ENCODE measurements around the gene DNM3. TPM values are rescaled to one million over a fixed set of nuclear protein-coding genes. Genes with fewer than 3 reads are reported as not detected.

Gene DNM3
- total and polyA plus RNA-seq, 10 of the 15 experiments (the other 5 are each of a cell fraction or from before 2014, with no cell fraction given) = 0.03 to 1.5 (median 0.08) TPM; not detected in 3

GRCh38 chr1:172417557-172417956, 576.3 kb downstream of the DNM3 start:
- intact Hi-C loops (cut with micrococcal nuclease; ENCODE audit: unreplicated experiment) = no loop called here
- H2AFZ ChIP-seq (ENCODE audit: control insufficient read depth, low read depth, low read length) = no peak overlapping the region
- TF ChIP-seq REST (IDR thresholded peaks at IDR 0.05; ENCODE audit: low read depth, low read length) = no peak
- no peak for TF ChIP-seq ZNF217 (IDR thresholded peaks at IDR 0.05)
- TF ChIP-seq YY1 (IDR thresholded peaks at IDR 0.05; ENCODE audit: low read depth, low read length) = no peak
- TF ChIP-seq EED (IDR thresholded peaks at IDR 0.05; ENCODE audit: low read depth) = no peak
- TF ChIP-seq SKIL (IDR thresholded peaks at IDR 0.05; ENCODE audit: low read depth, poor library complexity, severe bottlenecking) = no peak
- no peak for TF ChIP-seq RELB (IDR thresholded peaks at IDR 0.05; ENCODE audit: low read depth)
- no peak for TF ChIP-seq IRF3 (IDR thresholded peaks at IDR 0.05)
- TF ChIP-seq RELA (IDR thresholded peaks at IDR 0.05; ENCODE audit: borderline replicate concordance, partially characterized antibody) = no peak
- no peak for TF ChIP-seq PKNOX1 (IDR thresholded peaks at IDR 0.05)
- TF ChIP-seq ASH2L (IDR thresholded peaks at IDR 0.05; ENCODE audit: borderline replicate concordance, low read depth) = no peak
- TF ChIP-seq NBN (IDR thresholded peaks at IDR 0.05) = no peak
- TF ChIP-seq SPI1 (IDR thresholded peaks at IDR 0.05; ENCODE audit: borderline replicate concordance, insufficient read depth, low read depth, low read length) = no peak
- no peak for TF ChIP-seq ESRRA (IDR thresholded peaks at IDR 0.05; ENCODE audit: low read length)
- no peak for TF ChIP-seq RAD51 (IDR thresholded peaks at IDR 0.05)
- TF ChIP-seq ZNF384 (IDR thresholded peaks at IDR 0.05; ENCODE audit: borderline replicate concordance, low read depth, low read length) = no peak

More at GRCh38 chr1:172417557-172417956, 576.3 kb downstream of the DNM3 start:
- WGBS (ENCODE audit: insufficient coverage, insufficient replicate concordance, low lambda C conversion rate, missing lambda C conversion rate) = 52% methylated on average over 1 of the region's 1 CpG
- Histone ChIP-seq H3K9ac (ENCODE audit: control insufficient read depth, insufficient read depth, low read length) (no peak overlapping the region), H3K4me3 (no peak overlapping the region), H3K79me2 (ENCODE audit: control insufficient read depth, insufficient read depth, low read length) (no peaks in the 10 kb centered on the region), H3K9me3 (replicated peaks; ENCODE audit: control insufficient read depth, insufficient read depth, low read length) (no peaks in the 10 kb centered on the region), H3K4me1 (ENCODE audit: control insufficient read depth, insufficient read depth, low read length) (no peaks in the 10 kb centered on the region), H4K20me1 (ENCODE audit: control insufficient read depth, insufficient read depth) (no peaks in the 10 kb centered on the region), H3K27ac (ENCODE audit: control insufficient read depth, insufficient read depth) (no peak overlapping the region), H3K36me3 (ENCODE audit: control insufficient read depth in 2 of 2, insufficient read depth in 2 of 2, low read length in 1 of 2) (no peaks in the 10 kb centered on the region), H3K4me2 (ENCODE audit: control insufficient read depth, insufficient read depth) (no peak overlapping the region), H3K27me3 (replicated peaks in 1 of 2; ENCODE audit: control insufficient read depth in 2 of 2, insufficient read depth in 2 of 2, low read length in 1 of 2) (no peaks in the 10 kb centered on the region)
- no peak for FAIRE-seq
- DNase-seq (ENCODE audit: low read depth, low spot score) = no peak
- POLR2A ChIA-PET = no interaction called here
- BruUV-seq (replicated peaks) = no TSS peak
- no peak for ATAC-seq
- RAD21 ChIA-PET (ENCODE audit: unreplicated experiment) = interaction anchor here (1.0 kb wide), 1 partner anchor 23 kb away, joined by 3 read pairs; no protein-coding TSS in a partner anchor
- SMC1A ChIA-PET (ENCODE audit: uncharacterized antibody, unreplicated experiment) = interaction anchor here (0.6 to 3.0 kb wide), 7 partner anchors 14 to 414 kb away, joined by 3 to 15 read pairs (median 3); no protein-coding TSS in a partner anchor
- CTCF ChIA-PET = interaction anchor here (1.0 to 5.4 kb wide), 4 partner anchors 9 to 414 kb away, joined by 3 to 47 read pairs (median 6); no protein-coding TSS in a partner anchor
- in situ Hi-C loops (cut with MboI) = no loop called here

Data from GM12878 (cell line).